Measurements from ENCODE around the gene KCNMA1.

The KCNMA1 gene

GRCh38 chr10:77599651-77600050 lies 38.0 kb downstream of the KCNMA1 start:
- DNase-seq (ENCODE audit: low read depth), result no peak
- TF ChIP-seq MAX (IDR thresholded peaks at IDR 0.05; ENCODE audit: low read depth, low read length) (no peak), MYC (IDR thresholded peaks at IDR 0.05; ENCODE audit: low read depth, low read length) (no peak), POLR2A (IDR thresholded peaks at IDR 0.05; ENCODE audit: extremely low read depth, insufficient read length) (no peak)
- TF ChIP-seq, protein P1, sequence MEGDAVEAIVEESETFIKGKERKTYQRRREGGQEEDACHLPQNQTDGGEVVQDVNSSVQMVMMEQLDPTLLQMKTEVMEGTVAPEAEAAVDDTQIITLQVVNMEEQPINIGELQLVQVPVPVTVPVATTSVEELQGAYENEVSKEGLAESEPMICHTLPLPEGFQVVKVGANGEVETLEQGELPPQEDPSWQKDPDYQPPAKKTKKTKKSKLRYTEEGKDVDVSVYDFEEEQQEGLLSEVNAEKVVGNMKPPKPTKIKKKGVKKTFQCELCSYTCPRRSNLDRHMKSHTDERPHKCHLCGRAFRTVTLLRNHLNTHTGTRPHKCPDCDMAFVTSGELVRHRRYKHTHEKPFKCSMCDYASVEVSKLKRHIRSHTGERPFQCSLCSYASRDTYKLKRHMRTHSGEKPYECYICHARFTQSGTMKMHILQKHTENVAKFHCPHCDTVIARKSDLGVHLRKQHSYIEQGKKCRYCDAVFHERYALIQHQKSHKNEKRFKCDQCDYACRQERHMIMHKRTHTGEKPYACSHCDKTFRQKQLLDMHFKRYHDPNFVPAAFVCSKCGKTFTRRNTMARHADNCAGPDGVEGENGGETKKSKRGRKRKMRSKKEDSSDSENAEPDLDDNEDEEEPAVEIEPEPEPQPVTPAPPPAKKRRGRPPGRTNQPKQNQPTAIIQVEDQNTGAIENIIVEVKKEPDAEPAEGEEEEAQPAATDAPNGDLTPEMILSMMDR (IDR thresholded peaks at IDR 0.05; ENCODE audit: low read depth, low read length), result no peak
- no peak overlapping the region for H3K4me3 ChIP-seq (ENCODE audit: low read depth, low read length)

DNA sequence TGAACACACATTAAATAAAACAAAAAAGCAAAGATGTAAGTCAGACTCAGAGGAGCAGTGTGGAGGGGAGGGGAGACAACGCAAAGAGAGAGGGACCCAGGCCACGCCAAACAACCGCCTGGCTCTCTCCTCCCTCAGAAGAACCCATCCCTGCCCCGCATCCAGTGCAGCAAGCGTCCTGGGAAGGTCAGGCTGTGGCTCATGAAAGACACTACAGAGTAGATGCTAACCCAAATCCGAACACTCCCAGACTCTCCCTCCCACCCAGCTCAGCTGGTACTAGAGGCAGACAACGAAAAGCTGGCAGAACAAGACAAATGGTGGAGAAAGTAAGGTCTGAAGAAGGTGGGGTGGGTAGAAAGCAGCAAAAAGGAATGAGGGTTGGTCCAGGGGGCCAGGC lies 39.0 kb downstream of the KCNMA1 start:
- TF ChIP-seq, protein P1 (IDR thresholded peaks at IDR 0.05; ENCODE audit: low read depth, low read length), result no peak
- no peak for TF ChIP-seq MYC (IDR thresholded peaks at IDR 0.05; ENCODE audit: low read depth, low read length)
- TF ChIP-seq MAX (IDR thresholded peaks at IDR 0.05; ENCODE audit: low read depth, low read length), result no peak
- no peak for TF ChIP-seq POLR2A (IDR thresholded peaks at IDR 0.05; ENCODE audit: extremely low read depth, insufficient read length)
- no peak overlapping the region for H3K4me3 ChIP-seq (ENCODE audit: low read depth, low read length)
- DNase-seq (ENCODE audit: low read depth), result no peak

DNA sequence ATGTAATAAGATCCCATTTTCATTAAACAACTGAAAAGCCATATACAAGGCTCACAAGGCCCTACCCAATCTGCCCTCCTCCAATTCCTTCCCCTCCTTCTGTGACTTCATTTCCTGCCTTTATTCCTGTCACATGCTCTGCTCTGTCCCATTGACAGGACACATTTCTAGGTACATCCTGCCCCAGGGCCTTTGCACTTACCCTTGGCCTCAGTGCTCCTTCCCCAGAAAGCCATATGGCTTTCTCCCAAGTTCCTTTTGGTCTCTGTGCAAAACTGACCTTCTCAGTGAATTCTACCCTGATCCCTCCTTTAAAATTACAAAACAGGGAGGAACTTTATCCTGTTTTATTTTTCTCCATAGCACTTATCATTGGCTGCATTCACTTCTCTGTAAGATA lies 40.0 kb downstream of the KCNMA1 start:
- no peak for DNase-seq (ENCODE audit: low read depth)
- TF ChIP-seq, protein P1 (IDR thresholded peaks at IDR 0.05; ENCODE audit: low read depth, low read length), result no peak
- no peak for TF ChIP-seq POLR2A (IDR thresholded peaks at IDR 0.05; ENCODE audit: extremely low read depth, insufficient read length)
- TF ChIP-seq MAX (IDR thresholded peaks at IDR 0.05; ENCODE audit: low read depth, low read length), result no peak
- H3K4me3 ChIP-seq (ENCODE audit: low read depth, low read length), result no peak overlapping the region

DNA sequence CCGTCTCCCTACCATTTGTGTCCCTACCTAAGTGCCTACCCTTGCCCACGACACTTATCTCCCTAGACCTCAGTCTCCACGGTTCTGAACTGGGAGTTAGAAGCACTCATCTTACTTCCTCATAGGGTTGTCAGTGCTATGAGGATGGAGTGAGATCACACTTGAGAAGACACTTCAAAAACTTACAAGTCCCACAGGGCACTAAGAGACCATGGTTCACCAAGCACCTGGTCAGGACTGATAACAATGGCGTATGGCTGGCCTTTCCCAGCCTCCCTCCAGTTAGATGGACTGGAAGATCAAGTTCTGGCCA lies 43.2 kb downstream of the KCNMA1 start:
- TF ChIP-seq MAX (IDR thresholded peaks at IDR 0.05; ENCODE audit: low read depth, low read length) (no peak), POLR2A (IDR thresholded peaks at IDR 0.05; ENCODE audit: extremely low read depth, insufficient read length) (no peak), MYC (IDR thresholded peaks at IDR 0.05; ENCODE audit: low read depth, low read length) (no peak)
- TF ChIP-seq, protein P1 (IDR thresholded peaks at IDR 0.05; ENCODE audit: low read depth, low read length), result no peak
- H3K4me3 ChIP-seq (ENCODE audit: low read depth, low read length), result no peak overlapping the region
- peak; percentile 36 for DNase-seq (ENCODE audit: low read depth)

- TF ChIP-seq MAX (IDR thresholded peaks at IDR 0.05; ENCODE audit: low read depth, low read length) (no peak), POLR2A (IDR thresholded peaks at IDR 0.05; ENCODE audit: extremely low read depth, insufficient read length) (no peak), MYC (IDR thresholded peaks at IDR 0.05; ENCODE audit: low read depth, low read length) (no peak)
- TF ChIP-seq, protein P1 (IDR thresholded peaks at IDR 0.05; ENCODE audit: low read depth, low read length), result no peak
- peak; percentile 26 for DNase-seq (ENCODE audit: low read depth)
Observed at GRCh38 chr10:77593771-77594470, 43.7 kb downstream of the KCNMA1 start.

More at GRCh38 chr10:77593771-77594470, 43.7 kb downstream of the KCNMA1 start:
- H3K4me3 ChIP-seq (ENCODE audit: low read depth, low read length), result no peak overlapping the region

Measured in NB4 (cell line).